HPDE6-E6E7 (cell line): ENCODE results near the gene CAMK1D.

Source experiments
- DNase-seq: peaks from one replicate; pipeline ENCODE4 v3.0.0; 2011; ENCODE audit warnings: missing footprints; ENCODE audit errors: extremely low spot score

Gene CAMK1D

GRCh38 chr10:12625393-12626023 is 276.2 kb downstream of the CAMK1D start:
- DNase-seq, result no peak

GRCh38 chr10:12628153-12628552 is 278.8 kb downstream of the CAMK1D start:
- no peak for DNase-seq

- DNase-seq, result no peak
These were observed 279.8 kb downstream of the CAMK1D start for GRCh38 chr10:12628964-12629766.

- DNase-seq, result no peak
These were observed 280.4 kb downstream of the CAMK1D start for GRCh38 chr10:12629767-12630165.

GRCh38 chr10:12631216-12631615 is 281.9 kb downstream of the CAMK1D start:
- no peak for DNase-seq

- no peak for DNase-seq
These were observed 282.6 kb downstream of the CAMK1D start for GRCh38 chr10:12631787-12632562.

GRCh38 chr10:12633776-12634620 is 284.7 kb downstream of the CAMK1D start:
- no peak for DNase-seq

GRCh38 chr10:12634621-12634931 is 285.2 kb downstream of the CAMK1D start:
- no peak for DNase-seq

GRCh38 chr10:12635127-12635541 is 285.8 kb downstream of the CAMK1D start:
- DNase-seq, result no peak

- no peak for DNase-seq
These were observed 287.2 kb downstream of the CAMK1D start for GRCh38 chr10:12636571-12636970.

- DNase-seq, result no peak
These were observed 288.3 kb downstream of the CAMK1D start for GRCh38 chr10:12637649-12638048.

- DNase-seq, result no peak
These were observed 288.8 kb downstream of the CAMK1D start for GRCh38 chr10:12638103-12638502.

GRCh38 chr10:12638781-12639180 is 289.4 kb downstream of the CAMK1D start:
- DNase-seq, result no peak

- DNase-seq, result no peak
These were observed 290.9 kb downstream of the CAMK1D start for GRCh38 chr10:12639996-12640944.

GRCh38 chr10:12642036-12642435 is 292.7 kb downstream of the CAMK1D start:
- DNase-seq, result no peak

GRCh38 chr10:12643279-12643678 is 293.9 kb downstream of the CAMK1D start:
- DNase-seq, result no peak

GRCh38 chr10:12644380-12645144 is 295.2 kb downstream of the CAMK1D start:
- DNase-seq, result no peak

- DNase-seq, result no peak
These were observed 296.1 kb downstream of the CAMK1D start for GRCh38 chr10:12645449-12645848.

- DNase-seq, result no peak
These were observed 299.8 kb downstream of the CAMK1D start for GRCh38 chr10:12649012-12649584.

- DNase-seq, result no peak
These were observed 300.8 kb downstream of the CAMK1D start for GRCh38 chr10:12650122-12650521.
